HepG2 (cell line): ENCODE data around the gene PLK5.

Experiments
- CBX5 ChIP-seq: sonication (generic); formaldehyde crosslinking; IDR thresholded peaks from 2 replicates; pipeline ENCODE4 v1.4.0; 2020; ENCODE audit warnings: missing genetic modification reagents, borderline replicate concordance
- HDAC2 ChIP-seq: sonication (generic); formaldehyde crosslinking; IDR thresholded peaks from 2 replicates; pipeline ENCODE4 v1.4.0; 2020; ENCODE audit warnings: missing genetic modification reagents
- KDM6A ChIP-seq: IDR thresholded peaks from 2 replicates; pipeline ENCODE4 v1.6.1; 2016; ENCODE audit warnings: low read depth
- MZF1 ChIP-seq: sonication (generic); formaldehyde crosslinking; IDR thresholded peaks from 2 replicates; pipeline ENCODE4 v1.8.1; 2023; ENCODE audit warnings: mild to moderate bottlenecking, missing genetic modification reagents, borderline replicate concordance
- RBM22 ChIP-seq: fragments of 200-400 bp; formaldehyde crosslinking; optimal IDR thresholded peaks from 2 replicates; pipeline ENCODE3; 2017; ENCODE audit warnings: mild to moderate bottlenecking, low read length, moderate library complexity
- ZNF331 ChIP-seq: sonication (generic); formaldehyde crosslinking; IDR thresholded peaks from 2 replicates; pipeline ENCODE4 v1.4.0; 2020; ENCODE audit warnings: missing genetic modification reagents
- ZNF556 ChIP-seq: sonication (generic); formaldehyde crosslinking; IDR thresholded peaks from 2 replicates; pipeline ENCODE4 v1.4.0; 2020; ENCODE audit warnings: mild to moderate bottlenecking, missing genetic modification reagents, borderline replicate concordance
- ZNF709 ChIP-seq: sonication (generic); formaldehyde crosslinking; IDR thresholded peaks from 2 replicates; pipeline ENCODE4 v1.5.0; 2020; ENCODE audit warnings: mild to moderate bottlenecking, missing genetic modification reagents
- ZNF720 ChIP-seq: sonication (generic); formaldehyde crosslinking; IDR thresholded peaks from 2 replicates; pipeline ENCODE4 v1.4.0; 2020; ENCODE audit warnings: missing genetic modification reagents
- TF ChIP-seq, protein P1 (sequence below): sonication (generic); formaldehyde crosslinking; conservative IDR thresholded peaks from 2 replicates; pipeline ENCODE4 v1.4.0; 2020; ENCODE audit warnings: mild to moderate bottlenecking, missing genetic modification reagents, moderate library complexity
- TF ChIP-seq, protein P2 (sequence below): sonication (generic); formaldehyde crosslinking; IDR thresholded peaks from 2 replicates; pipeline ENCODE4 v1.8.1; 2023; ENCODE audit warnings: mild to moderate bottlenecking, missing genetic modification reagents, borderline replicate concordance
- TF ChIP-seq, protein P3 (sequence below): IDR thresholded peaks from 2 replicates; pipeline ENCODE4 v1.6.1; 2016; ENCODE audit warnings: low read depth, borderline replicate concordance
- TF ChIP-seq, protein P4 (sequence below): sonication (generic); formaldehyde crosslinking; IDR thresholded peaks from 2 replicates; pipeline ENCODE4 v1.4.0; 2020; ENCODE audit warnings: missing genetic modification reagents

DNA sequence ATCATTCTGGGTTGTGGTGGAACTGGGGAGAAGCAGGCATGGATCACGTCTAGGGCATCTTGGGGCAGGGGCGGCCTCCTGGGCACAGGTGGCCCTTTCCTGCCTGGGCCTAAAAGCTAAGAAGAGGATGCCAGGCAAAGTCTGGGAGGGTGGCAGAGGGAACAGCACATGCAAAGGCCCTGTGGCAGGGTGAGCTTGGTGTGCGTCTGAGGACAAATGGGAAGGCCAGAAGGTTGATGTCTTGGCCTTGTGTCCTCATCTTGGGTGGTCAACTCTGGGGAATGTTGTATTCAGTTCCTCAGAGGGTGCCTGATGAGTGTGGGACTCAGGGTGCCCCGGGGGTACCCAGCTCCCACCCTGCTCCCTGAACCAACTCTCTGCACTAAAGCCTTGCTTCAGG, 5.4 kb upstream of the PLK5 start:
- no peak for TF ChIP-seq ZNF556 (CRISPR knock-in tag)
- TF ChIP-seq CBX5 (CRISPR knock-in tag), result no peak
- TF ChIP-seq ZNF331 (CRISPR knock-in tag), result no peak
- no peak for TF ChIP-seq HDAC2 (CRISPR knock-in tag)
- TF ChIP-seq, protein P1, sequence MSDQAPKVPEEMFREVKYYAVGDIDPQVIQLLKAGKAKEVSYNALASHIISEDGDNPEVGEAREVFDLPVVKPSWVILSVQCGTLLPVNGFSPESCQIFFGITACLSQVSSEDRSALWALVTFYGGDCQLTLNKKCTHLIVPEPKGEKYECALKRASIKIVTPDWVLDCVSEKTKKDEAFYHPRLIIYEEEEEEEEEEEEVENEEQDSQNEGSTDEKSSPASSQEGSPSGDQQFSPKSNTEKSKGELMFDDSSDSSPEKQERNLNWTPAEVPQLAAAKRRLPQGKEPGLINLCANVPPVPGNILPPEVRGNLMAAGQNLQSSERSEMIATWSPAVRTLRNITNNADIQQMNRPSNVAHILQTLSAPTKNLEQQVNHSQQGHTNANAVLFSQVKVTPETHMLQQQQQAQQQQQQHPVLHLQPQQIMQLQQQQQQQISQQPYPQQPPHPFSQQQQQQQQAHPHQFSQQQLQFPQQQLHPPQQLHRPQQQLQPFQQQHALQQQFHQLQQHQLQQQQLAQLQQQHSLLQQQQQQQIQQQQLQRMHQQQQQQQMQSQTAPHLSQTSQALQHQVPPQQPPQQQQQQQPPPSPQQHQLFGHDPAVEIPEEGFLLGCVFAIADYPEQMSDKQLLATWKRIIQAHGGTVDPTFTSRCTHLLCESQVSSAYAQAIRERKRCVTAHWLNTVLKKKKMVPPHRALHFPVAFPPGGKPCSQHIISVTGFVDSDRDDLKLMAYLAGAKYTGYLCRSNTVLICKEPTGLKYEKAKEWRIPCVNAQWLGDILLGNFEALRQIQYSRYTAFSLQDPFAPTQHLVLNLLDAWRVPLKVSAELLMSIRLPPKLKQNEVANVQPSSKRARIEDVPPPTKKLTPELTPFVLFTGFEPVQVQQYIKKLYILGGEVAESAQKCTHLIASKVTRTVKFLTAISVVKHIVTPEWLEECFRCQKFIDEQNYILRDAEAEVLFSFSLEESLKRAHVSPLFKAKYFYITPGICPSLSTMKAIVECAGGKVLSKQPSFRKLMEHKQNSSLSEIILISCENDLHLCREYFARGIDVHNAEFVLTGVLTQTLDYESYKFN (CRISPR knock-in tag), result no peak
- TF ChIP-seq, protein P2, sequence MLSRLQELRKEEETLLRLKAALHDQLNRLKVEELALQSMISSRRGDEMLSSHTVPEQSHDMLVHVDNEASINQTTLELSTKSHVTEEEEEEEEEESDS (CRISPR knock-in tag), result no peak
- TF ChIP-seq, protein P3, sequence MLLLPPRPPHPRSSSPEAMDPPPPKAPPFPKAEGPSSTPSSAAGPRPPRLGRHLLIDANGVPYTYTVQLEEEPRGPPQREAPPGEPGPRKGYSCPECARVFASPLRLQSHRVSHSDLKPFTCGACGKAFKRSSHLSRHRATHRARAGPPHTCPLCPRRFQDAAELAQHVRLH (CRISPR knock-in tag), result no peak
- no peak for TF ChIP-seq ZNF720
- TF ChIP-seq, protein P4, sequence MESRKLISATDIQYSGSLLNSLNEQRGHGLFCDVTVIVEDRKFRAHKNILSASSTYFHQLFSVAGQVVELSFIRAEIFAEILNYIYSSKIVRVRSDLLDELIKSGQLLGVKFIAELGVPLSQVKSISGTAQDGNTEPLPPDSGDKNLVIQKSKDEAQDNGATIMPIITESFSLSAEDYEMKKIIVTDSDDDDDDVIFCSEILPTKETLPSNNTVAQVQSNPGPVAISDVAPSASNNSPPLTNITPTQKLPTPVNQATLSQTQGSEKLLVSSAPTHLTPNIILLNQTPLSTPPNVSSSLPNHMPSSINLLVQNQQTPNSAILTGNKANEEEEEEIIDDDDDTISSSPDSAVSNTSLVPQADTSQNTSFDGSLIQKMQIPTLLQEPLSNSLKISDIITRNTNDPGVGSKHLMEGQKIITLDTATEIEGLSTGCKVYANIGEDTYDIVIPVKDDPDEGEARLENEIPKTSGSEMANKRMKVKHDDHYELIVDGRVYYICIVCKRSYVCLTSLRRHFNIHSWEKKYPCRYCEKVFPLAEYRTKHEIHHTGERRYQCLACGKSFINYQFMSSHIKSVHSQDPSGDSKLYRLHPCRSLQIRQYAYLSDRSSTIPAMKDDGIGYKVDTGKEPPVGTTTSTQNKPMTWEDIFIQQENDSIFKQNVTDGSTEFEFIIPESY (CRISPR knock-in tag), result no peak
- no peak for TF ChIP-seq ZNF709 (CRISPR knock-in tag)
- TF ChIP-seq RBM22, result no peak
- TF ChIP-seq KDM6A (CRISPR knock-in tag), result no peak
- no peak for TF ChIP-seq MZF1 (CRISPR knock-in tag)
